Activated naive CD4-positive, alpha-beta T cell treated with anti-CD3 and anti-CD28 coated beads for 36 hours (primary cell): ENCODE results near the gene CRY2. TPM values are rescaled to one million over a fixed set of nuclear protein-coding genes. Genes with fewer than 3 reads are reported as not detected.

Experiments used
- CTCF ChIA-PET: fragments of 350-600 bp; sonication (Branson Sonifier 250); formaldehyde crosslinking; loops from one replicate; lab custom pipeline; 2021; ENCODE audit warnings: antibody characterized with exemption; lab: Charles Lee
- DNase-seq: peaks from one replicate; pipeline ENCODE4 v3.0.0-alpha.2; 2020
- H3K27ac Mint-ChIP-seq: one replicate; pipeline ENCODE4 v1.8.0; 2021; ENCODE audit warnings: mild to moderate bottlenecking, mixed read lengths
- H3K27me3 Mint-ChIP-seq: one replicate; pipeline ENCODE4 v1.8.0; 2021; ENCODE audit warnings: low read depth, mixed read lengths
- H3K36me3 Mint-ChIP-seq: one replicate; pipeline ENCODE4 v1.8.0; 2021; ENCODE audit warnings: low read depth, mixed read lengths
- H3K4me1 Mint-ChIP-seq: one replicate; pipeline ENCODE4 v1.8.0; 2021; ENCODE audit warnings: low read depth, mixed read lengths
- H3K4me3 Mint-ChIP-seq: one replicate; pipeline ENCODE4 v1.8.0; 2021; ENCODE audit warnings: mild to moderate bottlenecking, moderate library complexity, mixed read lengths
- H3K9me3 Mint-ChIP-seq: one replicate; pipeline ENCODE4 v1.8.0; 2021; ENCODE audit warnings: mixed read lengths
- intact Hi-C: fragments of 100-400 bp; cut with micrococcal nuclease; formaldehyde crosslinking; loops from one replicate; pipeline ENCODE4 v1.15.1; 2023
- total RNA-seq, 2 experiments: library from RNA; stranded (reverse); gene quantifications; one replicate each; pipeline ENCODE4 v1.2.3, GENCODE V29; 2021

Gene CRY2
- 10 to 100 TPM; 13.9 to 16.2 TPM for total RNA-seq

DNA sequence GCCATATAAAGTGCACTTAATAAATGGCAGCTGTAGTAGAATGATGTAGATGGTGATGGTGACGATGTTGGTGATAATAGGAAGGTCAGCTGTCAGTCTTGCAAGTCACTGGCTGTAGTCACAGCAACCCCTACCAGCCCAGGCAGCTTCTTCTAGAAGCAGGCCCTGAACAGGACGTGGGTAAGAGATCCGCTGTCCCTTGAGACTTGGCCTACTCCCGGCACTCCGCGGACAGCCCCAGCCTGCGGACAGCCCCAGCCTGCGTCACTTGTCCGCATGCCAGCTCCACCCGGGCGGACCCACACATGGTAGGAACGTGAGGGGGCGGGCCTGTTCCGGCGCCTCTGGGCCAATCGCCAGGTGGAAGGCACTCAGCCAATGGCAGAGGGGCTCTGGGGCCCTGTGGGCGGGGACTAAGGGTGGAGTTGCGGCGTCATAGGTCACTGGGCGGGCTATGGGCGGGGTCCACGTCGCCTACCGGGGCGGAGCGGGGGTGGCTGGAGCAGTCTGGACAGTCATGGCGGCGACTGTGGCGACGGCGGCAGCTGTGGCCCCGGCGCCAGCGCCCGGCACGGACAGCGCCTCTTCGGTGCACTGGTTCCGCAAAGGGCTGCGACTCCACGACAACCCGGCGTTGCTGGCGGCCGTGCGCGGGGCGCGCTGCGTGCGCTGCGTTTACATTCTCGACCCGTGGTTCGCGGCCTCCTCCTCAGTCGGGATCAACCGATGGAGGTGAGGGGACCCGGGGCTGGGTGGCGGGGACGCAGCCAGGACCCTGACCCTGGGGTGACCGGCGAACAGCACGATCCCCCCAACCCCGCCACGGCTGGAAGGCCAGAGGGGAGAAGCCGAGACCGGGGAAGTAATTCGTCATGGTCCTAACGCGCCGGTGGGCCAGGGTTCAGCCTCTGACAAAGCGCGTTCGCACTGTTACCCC lies at the start of gene CRY2:
Gene CRY2, plus strand, starts transcription at position 502 of the 937 bp plus-strand sequence. Its CDS starts 16 bp downstream, at position 518.
- H3K4me3 Mint-ChIP-seq, result peak within 1 kb of the TSS; percentile 78
- H3K9me3 Mint-ChIP-seq, result no peaks in the 10 kb centered on the region
- peak; percentile 99 for DNase-seq
- CTCF ChIA-PET, result interaction anchor here (0.8 to 1.5 kb wide), 5 partner anchors 13 to 463 kb away, joined by 3 to 5 read pairs (median 4); no protein-coding TSS in a partner anchor
- H3K27me3 Mint-ChIP-seq, result no peaks in the 10 kb centered on the region
- peak within 1 kb of the TSS; percentile 63 for H3K27ac Mint-ChIP-seq
- H3K4me1 Mint-ChIP-seq, result peaks cover 45% of the 10 kb centered on the region
- H3K36me3 Mint-ChIP-seq, result peaks cover 1% of the 10 kb centered on the region
- intact Hi-C loops, result loop anchor here (1.0 to 10.0 kb wide), 8 partner anchors 38 to 1280 kb away; partner anchors contain the start of genes ATG13, CD82, HARBI1 and MAPK8IP1

GRCh38 chr11:45798793-45799441 lies 48.4 kb upstream of the CRY2 start:
- no peak overlapping the region for H3K27ac Mint-ChIP-seq
- H3K4me1 Mint-ChIP-seq, result peaks cover 2% of the 10 kb centered on the region
- intact Hi-C loops, result no loop called here
- H3K36me3 Mint-ChIP-seq, result no peaks in the 10 kb centered on the region
- CTCF ChIA-PET, result interaction anchor here (0.7 to 0.9 kb wide), 3 partner anchors 10 to 566 kb away, joined by 3 to 5 read pairs (median 5); no protein-coding TSS in a partner anchor
- H3K4me3 Mint-ChIP-seq, result no peak overlapping the region
- no peaks in the 10 kb centered on the region for H3K27me3 Mint-ChIP-seq
- H3K9me3 Mint-ChIP-seq, result no peaks in the 10 kb centered on the region
- no peak for DNase-seq

GRCh38 chr11:45799562-45799961 lies 47.7 kb upstream of the CRY2 start:
- H3K36me3 Mint-ChIP-seq, result no peaks in the 10 kb centered on the region
- H3K27me3 Mint-ChIP-seq, result no peaks in the 10 kb centered on the region
- CTCF ChIA-PET, result interaction anchor here (0.6 to 0.9 kb wide), 4 partner anchors 9 to 566 kb away, joined by 3 to 5 read pairs (median 4); no protein-coding TSS in a partner anchor
- intact Hi-C loops, result no loop called here
- H3K4me1 Mint-ChIP-seq, result peaks cover 2% of the 10 kb centered on the region
- H3K27ac Mint-ChIP-seq, result no peak overlapping the region
- DNase-seq, result no peak
- no peak overlapping the region for H3K4me3 Mint-ChIP-seq
- H3K9me3 Mint-ChIP-seq, result no peaks in the 10 kb centered on the region

DNA sequence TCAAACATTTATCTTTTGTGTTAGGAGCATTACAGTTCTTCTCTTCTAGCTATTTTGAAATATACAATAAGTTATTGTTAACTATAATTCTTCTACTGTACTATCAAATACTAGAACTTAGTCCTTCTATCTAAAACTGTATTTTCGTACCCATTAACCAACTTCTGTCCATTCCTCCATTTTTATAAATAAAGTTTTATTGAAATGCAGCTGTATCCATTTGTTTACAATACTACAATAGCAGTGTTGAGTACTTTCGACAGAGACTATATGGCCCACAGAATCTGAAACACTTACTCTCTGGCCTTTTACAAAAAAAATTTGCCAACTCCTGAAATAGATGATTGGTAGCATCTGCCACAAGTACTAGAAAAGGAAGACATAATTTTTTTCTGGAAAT lies 47.0 kb upstream of the CRY2 start:
- CTCF ChIA-PET, result no interaction called here
- no peaks in the 10 kb centered on the region for H3K27me3 Mint-ChIP-seq

GRCh38 chr11:45801723-45802315 lies 45.5 kb upstream of the CRY2 start:
- intact Hi-C loops, result no loop called here
- Mint-ChIP-seq H3K9me3 (no peaks in the 10 kb centered on the region), H3K36me3 (no peaks in the 10 kb centered on the region), H3K4me3 (no peak overlapping the region), H3K4me1 (peaks cover 12% of the 10 kb centered on the region), H3K27me3 (no peaks in the 10 kb centered on the region), H3K27ac (no peak overlapping the region)
- DNase-seq, result no peak
- CTCF ChIA-PET, result no interaction called here

More for the DNA sequence above, 47.0 kb upstream of the CRY2 start:
- H3K36me3 Mint-ChIP-seq, result no peaks in the 10 kb centered on the region
- no peak for DNase-seq
- no peak overlapping the region for H3K4me3 Mint-ChIP-seq
- intact Hi-C loops, result no loop called here
- H3K4me1 Mint-ChIP-seq, result peaks cover 2% of the 10 kb centered on the region
- no peaks in the 10 kb centered on the region for H3K9me3 Mint-ChIP-seq
- H3K27ac Mint-ChIP-seq, result no peak overlapping the region

DNA sequence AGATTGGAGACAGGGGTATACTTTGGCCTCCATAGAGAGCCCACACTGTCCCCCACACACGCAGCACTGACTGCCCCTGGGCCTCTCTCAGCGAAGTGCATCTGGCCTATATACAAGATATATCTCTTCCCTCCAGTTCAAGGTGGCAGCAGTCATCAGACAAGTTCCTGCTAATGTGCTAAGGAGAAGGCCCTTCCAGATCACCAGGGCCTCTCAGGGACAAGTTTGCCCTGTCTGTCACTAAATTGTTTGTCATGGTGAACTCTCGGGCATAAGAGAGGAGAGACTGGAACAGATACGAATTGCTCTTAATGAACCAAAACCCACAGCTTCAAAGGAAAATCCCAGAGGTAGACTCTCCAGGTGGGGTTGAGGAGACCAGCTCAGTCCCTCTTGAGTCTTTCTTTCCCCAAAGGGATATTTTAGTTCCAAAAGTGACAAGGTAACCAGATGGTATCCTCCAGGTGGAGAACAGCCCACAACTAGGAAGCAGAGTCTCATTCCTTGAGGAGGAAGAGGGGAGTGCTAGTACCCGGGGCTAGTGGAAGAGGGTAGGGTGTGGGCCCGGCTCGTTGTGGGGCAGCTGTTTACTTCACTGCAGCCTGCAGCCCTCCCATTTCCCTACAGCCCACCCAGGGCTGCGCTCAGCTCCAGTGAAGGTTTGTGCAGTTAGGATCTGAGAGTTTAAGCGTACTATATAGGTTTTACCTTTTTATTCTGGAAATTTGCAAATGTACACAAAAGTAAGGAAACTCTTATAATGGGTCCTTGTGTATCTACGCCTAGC lies 44.6 kb upstream of the CRY2 start:
- Mint-ChIP-seq H3K27me3 (no peaks in the 10 kb centered on the region), H3K36me3 (no peaks in the 10 kb centered on the region), H3K4me1 (peaks cover 20% of the 10 kb centered on the region), H3K27ac (no peak overlapping the region), H3K4me3 (no peak overlapping the region), H3K9me3 (no peaks in the 10 kb centered on the region)
- intact Hi-C loops, result no loop called here
- DNase-seq, result no peak
- CTCF ChIA-PET, result interaction anchor here (1.8 kb wide), 1 partner anchor 39 kb away, joined by 7 read pairs; no protein-coding TSS in a partner anchor

DNA sequence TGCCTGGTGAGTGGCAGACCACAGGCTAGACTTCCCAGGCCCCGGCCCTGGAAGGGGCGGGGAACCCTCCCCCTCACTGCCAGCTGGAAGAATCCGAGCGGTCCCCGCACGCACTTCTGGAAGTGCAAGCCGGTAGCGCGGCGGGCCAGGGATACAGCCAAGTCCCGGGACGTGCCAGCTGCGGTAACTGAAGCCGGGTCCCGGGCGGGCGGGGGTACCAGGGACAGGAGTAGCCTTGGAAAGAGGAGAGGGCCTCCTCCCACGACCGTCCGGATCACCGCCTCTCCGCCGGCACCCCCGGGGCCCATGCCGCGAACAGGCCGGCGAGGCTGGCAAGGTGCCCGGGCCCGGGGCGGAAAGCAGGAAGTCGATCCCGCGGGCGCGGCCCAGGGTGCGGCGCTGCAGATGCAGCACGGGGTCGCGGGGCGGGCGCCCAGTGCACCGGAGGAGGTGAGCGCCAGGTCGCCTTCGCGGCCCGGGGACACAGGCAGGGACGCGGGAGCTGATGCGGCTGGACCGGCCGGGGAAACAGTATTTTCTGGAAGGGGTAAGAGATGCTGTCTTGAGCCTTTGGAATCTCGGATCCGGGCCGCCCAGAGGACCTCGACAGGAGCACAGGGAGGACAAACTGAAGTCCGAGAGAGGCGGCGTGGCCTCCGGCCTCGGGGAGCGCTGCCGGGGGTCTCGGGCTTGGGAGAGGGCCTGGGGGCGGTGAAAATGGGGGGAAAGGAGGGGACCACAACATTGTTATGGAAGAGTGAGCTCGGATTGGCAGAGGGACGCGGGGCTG lies 43.1 kb upstream of the CRY2 start:
- Mint-ChIP-seq H3K9me3 (no peaks in the 10 kb centered on the region), H3K36me3 (no peaks in the 10 kb centered on the region), H3K27ac (peak overlapping the region; percentile 76), H3K4me1 (peaks cover 32% of the 10 kb centered on the region), H3K27me3 (no peaks in the 10 kb centered on the region), H3K4me3 (peak overlapping the region; percentile 90)
- CTCF ChIA-PET, result interaction anchor here (0.7 to 1.8 kb wide), 3 partner anchors 32 to 505 kb away, joined by 3 to 10 read pairs (median 7); no protein-coding TSS in a partner anchor
- peak; percentile 73 for DNase-seq
- intact Hi-C loops, result loop anchor here (2.0 kb wide), 1 partner anchor 317 kb away; the partner anchor contains the start of gene PHF21A

DNA sequence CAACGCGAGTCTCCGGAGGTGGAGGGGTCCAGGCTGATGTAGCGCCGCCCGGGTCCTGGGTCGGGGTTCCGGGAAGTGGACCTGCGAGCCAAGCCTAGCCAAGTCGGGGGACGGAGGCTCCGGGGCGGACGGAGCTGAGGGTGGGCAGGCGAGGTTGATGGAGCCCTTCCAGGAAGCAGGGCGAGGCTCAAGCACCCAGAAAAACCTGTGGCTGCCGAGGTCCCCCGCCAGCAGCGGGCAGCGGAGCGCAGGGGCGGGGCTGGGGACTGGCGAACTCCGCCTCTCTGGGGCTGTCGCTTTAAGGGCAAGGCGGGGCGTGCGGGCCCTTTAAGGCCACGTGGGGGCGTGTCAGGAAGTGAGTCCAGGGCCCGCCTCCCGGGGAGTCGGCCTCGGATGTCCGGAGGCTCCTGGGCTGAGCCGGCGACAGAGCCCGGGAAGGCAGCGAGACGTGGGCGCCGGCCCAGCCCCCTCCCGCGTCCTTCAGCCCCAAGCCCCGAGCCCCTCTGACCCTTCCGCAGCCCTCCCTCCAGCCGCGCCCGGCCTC lies 42.4 kb upstream of the CRY2 start, which contains the start of gene SLC35C1:
Gene SLC35C1, plus strand, starts transcription at position 389 of the 544 bp plus-strand sequence. CDS start 653 bp downstream, outside the sequence.
- H3K4me1 Mint-ChIP-seq, result peaks cover 36% of the 10 kb centered on the region
- peak within 1 kb of the TSS; percentile 90 for H3K4me3 Mint-ChIP-seq
- H3K27me3 Mint-ChIP-seq, result no peaks in the 10 kb centered on the region
- CTCF ChIA-PET, result interaction anchor here (0.7 to 1.8 kb wide), 3 partner anchors 33 to 505 kb away, joined by 3 to 10 read pairs (median 7); no protein-coding TSS in a partner anchor
- H3K36me3 Mint-ChIP-seq, result no peaks in the 10 kb centered on the region
- H3K9me3 Mint-ChIP-seq, result no peaks in the 10 kb centered on the region
- peak within 1 kb of the TSS; percentile 81 for H3K27ac Mint-ChIP-seq
- peak; percentile 97 for DNase-seq
- intact Hi-C loops, result loop anchor here (1.0 to 2.0 kb wide), 4 partner anchors 38 to 316 kb away; partner anchors contain the start of genes CRY2 and PHF21A

DNA sequence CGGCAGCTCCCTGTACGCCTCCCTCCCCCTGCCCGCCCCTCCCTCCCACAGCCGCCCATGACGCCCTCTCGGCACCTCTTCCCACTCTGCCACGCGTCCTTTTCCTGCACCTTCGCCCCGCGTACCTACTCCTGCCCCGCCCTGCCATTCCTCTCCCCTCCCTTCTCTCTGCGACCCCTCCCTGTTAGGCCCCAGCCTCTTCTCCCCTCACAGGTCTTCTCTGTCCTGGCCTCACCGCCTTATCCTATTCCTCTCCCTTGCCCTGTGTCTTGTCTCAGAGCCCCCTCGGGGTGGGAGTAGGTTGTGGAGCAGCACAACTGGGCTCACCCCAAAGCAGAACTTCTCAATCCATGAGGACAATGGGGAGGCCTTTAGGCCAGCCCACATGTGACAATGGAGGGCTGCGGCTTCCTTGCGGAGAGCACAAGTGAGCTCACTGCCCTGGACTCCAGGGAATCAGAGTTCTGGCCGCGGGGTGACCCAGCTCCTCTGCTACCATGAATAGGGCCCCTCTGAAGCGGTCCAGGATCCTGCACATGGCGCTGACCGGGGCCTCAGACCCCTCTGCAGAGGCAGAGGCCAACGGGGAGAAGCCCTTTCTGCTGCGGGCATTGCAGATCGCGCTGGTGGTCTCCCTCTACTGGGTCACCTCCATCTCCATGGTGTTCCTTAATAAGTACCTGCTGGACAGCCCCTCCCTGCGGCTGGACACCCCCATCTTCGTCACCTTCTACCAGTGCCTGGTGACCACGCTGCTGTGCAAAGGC lies 41.8 kb upstream of the CRY2 start:
- intact Hi-C loops, result loop anchor here (1.0 to 2.0 kb wide), 4 partner anchors 38 to 315 kb away; partner anchors contain the start of genes CRY2 and PHF21A
- H3K4me3 Mint-ChIP-seq, result peak overlapping the region; percentile 90
- peaks cover 39% of the 10 kb centered on the region for H3K4me1 Mint-ChIP-seq
- H3K36me3 Mint-ChIP-seq, result no peaks in the 10 kb centered on the region
- H3K9me3 Mint-ChIP-seq, result no peaks in the 10 kb centered on the region
- no peak for DNase-seq
- no peaks in the 10 kb centered on the region for H3K27me3 Mint-ChIP-seq
- CTCF ChIA-PET, result interaction anchor here (0.7 kb wide), 1 partner anchor 504 kb away, joined by 3 read pairs; no protein-coding TSS in a partner anchor
- peak overlapping the region; percentile 81 for H3K27ac Mint-ChIP-seq
